Esophagus muscularis mucosa (tissue), 4 donors: ENCODE data around the gene DGLUCY. TPM values are rescaled to one million over a fixed set of nuclear protein-coding genes. Genes with fewer than 3 reads are reported as not detected.
"Not testable (repeated sequence)": the region's sequence is repeated elsewhere in the genome, so short reads cannot be mapped to it uniquely, and the experiment has no call there.

Experiments used
- DNase-seq: peaks from one replicate; pipeline ENCODE4 v3.0.0-alpha.2; 2017; ENCODE audit errors: extremely low spot score
- H3K27ac ChIP-seq, 4 donors: fragments of 200-600 bp; sonication (generic); replicated peaks in 1 of 4; 1 replicate in 3 of 4; 2 replicates in 1 of 4; pipeline ENCODE4 v1.5.1; 2016 to 2019; ENCODE audit warnings: mild to moderate bottlenecking in 1 of 4
- H3K27me3 ChIP-seq, 4 donors: fragments of 200-600 bp; sonication (generic); one replicate each; pipeline versions ENCODE4 v1.5.1 to v1.6.0; 2016 to 2019
- H3K36me3 ChIP-seq, 4 donors: fragments of 200-600 bp; sonication (generic); one replicate each; pipeline ENCODE4 v1.5.1; 2016 to 2019
- H3K4me1 ChIP-seq, 4 donors: fragments of 200-600 bp; sonication (generic); one replicate each; pipeline ENCODE4 v1.5.1; 2016 to 2019
- H3K4me3 ChIP-seq, 4 donors: fragments of 200-600 bp; sonication (generic); 1 replicate in 2 of 4; 2 replicates in 2 of 4; pipeline ENCODE4 v1.5.1; 2016 to 2019; ENCODE audit warnings: mild to moderate bottlenecking in 4 of 4, moderate library complexity in 1 of 4
- H3K9me3 ChIP-seq, 4 donors: fragments of 200-600 bp; sonication (generic); 1 replicate in 3 of 4; 2 replicates in 1 of 4; pipeline ENCODE4 v1.5.1; 2016 to 2019
- CTCF ChIP-seq, 3 experiments: fragments of 200-600 bp in 2 of 3; fragments of 450-650 bp in 1 of 3; sonication (generic) in 2 of 3; IDR thresholded peaks; one replicate each; pipeline ENCODE4 v1.5.1; 2017 to 2019; ENCODE audit warnings: antibody characterized with exemption in 3 of 3, mild to moderate bottlenecking in 2 of 3, moderate library complexity in 1 of 3
- EP300 ChIP-seq: sonication (generic); formaldehyde crosslinking; IDR thresholded peaks from one replicate; pipeline ENCODE4 v1.6.1; 2017; ENCODE audit warnings: antibody characterized with exemption
- POLR2A ChIP-seq: fragments of 450-650 bp; IDR thresholded peaks from one replicate; pipeline ENCODE4 v1.6.1; 2017; ENCODE audit warnings: antibody characterized with exemption, moderate library complexity, mild to moderate bottlenecking, low read depth
- POLR2AphosphoS5 ChIP-seq, 2 donors: sonication (generic); formaldehyde crosslinking; IDR thresholded peaks; one replicate each; pipeline ENCODE4 v1.6.1; 2017; ENCODE audit warnings: antibody characterized with exemption in 2 of 2
- WGBS: methylation state at CpG from one replicate; pipeline ENCODE4 v1.1.5; 2018; 5-methylcytosine and 5-hydroxymethylcytosine counted together
- intact Hi-C: fragments of 100-400 bp; cut with DNase I; formaldehyde crosslinking; loops from one replicate; pipeline ENCODE4 v1.15.1; 2023
- total RNA-seq, 4 donors: library from RNA; depleted of rRNA; stranded (reverse); fragments of >200 nt; gene quantifications; one replicate each; pipeline versions ENCODE4 v1.1.0 to v1.2.1, GENCODE V29; 2016

The DGLUCY gene
- total RNA-seq, 4 donors from 2014 or later = 47.2 to 88.2 (median 66.5) TPM

GRCh38 chr14:91225025-91225424 is 111.2 kb downstream of the DGLUCY start:
- 97% methylated on average over 7 of the region's 7 CpGs for WGBS
- Histone ChIP-seq H3K4me3 (no peak overlapping the region), H3K4me1 (peaks cover 1 to 8% (median 4%) of the 10 kb centered on the region in 4 donors), H3K27me3 (no peaks in the 10 kb centered on the region), H3K27ac (no peak overlapping the region), H3K9me3 (no peaks in the 10 kb centered on the region), H3K36me3 (peaks cover 4 to 88% (median 59%) of the 10 kb centered on the region in 4 donors)
- intact Hi-C loops = no loop called here
- DNase-seq = no peak
- no peak for TF ChIP-seq POLR2AphosphoS5 (IDR thresholded peaks at IDR 0.05)

GRCh38 chr14:91226360-91226759 is 112.5 kb downstream of the DGLUCY start:
- DNase-seq, H3K27me3 ChIP-seq, H3K4me1 ChIP-seq, H3K27ac ChIP-seq, H3K4me3 ChIP-seq, intact Hi-C loops: not testable (repeated sequence)
- Histone ChIP-seq H3K36me3 (peaks cover 4 to 87% (median 60%) of the 10 kb centered on the region in 4 donors), H3K9me3 (peaks cover 0 to 12% (median 0%) of the 10 kb centered on the region in 4 donors)
- WGBS = 93% methylated on average over 4 of the region's 4 CpGs

- H3K36me3 ChIP-seq = peaks cover 4 to 82% (median 56%) of the 10 kb centered on the region in 4 donors
- H3K4me1 ChIP-seq = peaks cover 0 to 4% (median 2%) of the 10 kb centered on the region in 4 donors
These were observed 113.3 kb downstream of the DGLUCY start for GRCh38 chr14:91227183-91227628.

GRCh38 chr14:91228112-91229004 is 114.5 kb downstream of the DGLUCY start:
- H3K4me1 ChIP-seq = peaks cover 0 to 4% (median 0%) of the 10 kb centered on the region in 4 donors
- no peaks in the 10 kb centered on the region for H3K27me3 ChIP-seq
- 90% methylated on average over 8 of the region's 14 CpGs for WGBS
- H3K36me3 ChIP-seq = peaks cover 4 to 73% (median 53%) of the 10 kb centered on the region in 4 donors
- TF ChIP-seq EP300 = no peak
- no peak for TF ChIP-seq POLR2AphosphoS5 (IDR thresholded peaks at IDR 0.05)
- TF ChIP-seq CTCF (IDR thresholded peaks at IDR 0.05) = no peak
- TF ChIP-seq POLR2A = no peak
- H3K27ac ChIP-seq = no peak overlapping the region
- no peak for DNase-seq
- H3K9me3 ChIP-seq = peaks cover 0 to 12% (median 0%) of the 10 kb centered on the region in 4 donors
- intact Hi-C loops = no loop called here
- H3K4me3 ChIP-seq = no peak overlapping the region

More at GRCh38 chr14:91227183-91227628, 113.3 kb downstream of the DGLUCY start:
- WGBS = 80% methylated on average over 7 of the region's 7 CpGs
- intact Hi-C loops = no loop called here
- TF ChIP-seq POLR2AphosphoS5 (IDR thresholded peaks at IDR 0.05) (no peak), POLR2A (no peak), CTCF (IDR thresholded peaks at IDR 0.05) (no peak)
- H3K27ac ChIP-seq = no peak overlapping the region
- peaks cover 0 to 12% (median 0%) of the 10 kb centered on the region in 4 donors for H3K9me3 ChIP-seq
- H3K4me3 ChIP-seq = no peak overlapping the region
- DNase-seq = no peak
- H3K27me3 ChIP-seq = no peaks in the 10 kb centered on the region

GRCh38 chr14:91229005-91229382 is 115.1 kb downstream of the DGLUCY start:
- Histone ChIP-seq H3K9me3 (peaks cover 0 to 12% (median 0%) of the 10 kb centered on the region in 4 donors), H3K27me3 (no peaks in the 10 kb centered on the region), H3K4me3 (no peak overlapping the region), H3K4me1 (peaks cover 0 to 4% (median 0%) of the 10 kb centered on the region in 4 donors), H3K27ac (no peak overlapping the region), H3K36me3 (peaks cover 4 to 67% (median 50%) of the 10 kb centered on the region in 4 donors)
- 100% methylated on average over 1 of the region's 1 CpG for WGBS
- TF ChIP-seq CTCF (IDR thresholded peaks at IDR 0.05) (no peak), POLR2A (no peak), EP300 (no peak), POLR2AphosphoS5 (IDR thresholded peaks at IDR 0.05) (no peak)
- no peak for DNase-seq
- intact Hi-C loops = no loop called here
